ACHN (cell line): ENCODE results near the gene CTPS2.
"Not testable (repeated sequence)": the region's sequence is repeated elsewhere in the genome, so short reads cannot be mapped to it uniquely, and the experiment has no call there.

Experiments
- DNase-seq: peaks from one replicate; pipeline ENCODE4 v3.0.0-alpha.2; 2015
- in situ Hi-C: cut with HindIII; loops from 2 replicates; pipeline ENCODE4 v1.10.0; 2017; ENCODE audit warnings: low sequenced_read_pairs, low pct_ligation_motif_present, low pct_unique_long_range_greater_than_20kb

The CTPS2 gene

DNA sequence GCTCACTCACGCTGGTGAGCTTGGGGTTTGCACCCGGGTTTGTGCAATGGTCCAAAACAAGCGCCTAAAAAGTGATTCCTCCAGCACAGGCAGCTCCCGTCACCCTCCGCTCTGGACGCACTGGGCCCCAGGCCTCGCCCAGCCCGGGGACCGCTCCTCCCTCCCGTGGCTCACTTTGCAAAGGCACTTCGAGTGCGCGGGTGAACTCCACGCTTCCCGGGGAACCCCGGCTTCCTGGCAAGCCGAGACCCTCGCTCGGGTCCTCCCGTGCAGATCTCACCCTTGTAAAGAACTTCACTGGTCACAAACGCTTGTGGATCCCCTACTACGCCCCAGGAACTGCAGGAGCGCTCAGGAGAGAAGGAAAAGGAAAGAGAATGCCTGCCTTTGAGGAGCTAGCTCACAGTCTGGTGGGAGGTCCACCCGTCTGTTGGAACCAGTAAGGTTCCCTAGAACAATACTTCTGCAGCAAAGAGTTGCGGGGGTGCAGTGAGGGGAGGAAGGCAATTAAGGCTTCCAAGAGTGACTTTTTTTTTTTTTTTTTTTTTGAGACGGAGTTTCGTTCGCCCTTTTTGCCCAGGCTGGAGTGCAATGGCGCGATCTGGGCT is at the start of gene CTPS2:
Gene CTPS2 (minus strand): TSS at position 122 of the 608 bp plus-strand sequence. CDS start 9,767 bp downstream, outside the sequence.
- in situ Hi-C loops, result no loop called here
- peak; percentile 60 for DNase-seq

- in situ Hi-C loops, DNase-seq: not testable (repeated sequence)
These were observed 49.0 kb upstream of the CTPS2 start for GRCh38 chrX:16761500-16761899.

- no peak for DNase-seq
These were observed 44.3 kb upstream of the CTPS2 start for GRCh38 chrX:16756724-16757123.

GRCh38 chrX:16754019-16754418 is 41.5 kb upstream of the CTPS2 start:
- in situ Hi-C loops, result no loop called here

More at GRCh38 chrX:16756724-16757123, 44.3 kb upstream of the CTPS2 start:
- in situ Hi-C loops, result no loop called here

GRCh38 chrX:16750136-16750535 is 37.7 kb upstream of the CTPS2 start:
- DNase-seq, result no peak
- in situ Hi-C loops, result no loop called here

More at GRCh38 chrX:16754019-16754418, 41.5 kb upstream of the CTPS2 start:
- no peak for DNase-seq

- DNase-seq, result no peak
- in situ Hi-C loops, result no loop called here
These were observed 36.0 kb upstream of the CTPS2 start for GRCh38 chrX:16748425-16748824.

DNA sequence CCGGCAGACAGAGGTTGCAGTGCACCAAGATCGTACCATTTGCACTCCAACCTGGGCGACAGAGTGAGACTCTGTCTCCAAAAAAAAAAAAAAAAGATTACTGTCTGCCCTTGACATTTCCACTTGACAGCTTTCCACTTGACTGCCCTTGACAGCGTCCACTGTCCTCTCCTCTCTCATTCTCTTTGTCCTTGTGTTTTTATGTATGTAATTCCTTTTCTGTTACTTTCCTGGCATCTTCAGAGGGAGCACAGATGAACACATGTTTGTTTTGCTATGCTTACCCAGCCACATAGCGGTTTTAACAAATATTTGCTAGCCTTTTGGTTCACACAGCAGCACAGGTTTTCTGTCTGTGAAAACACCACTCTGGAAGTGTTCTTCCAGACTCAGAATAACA is 33.2 kb upstream of the CTPS2 start:
- in situ Hi-C loops, result no loop called here
- DNase-seq, result no peak

- no peak for DNase-seq
- in situ Hi-C loops, result no loop called here
These were observed 32.6 kb upstream of the CTPS2 start for GRCh38 chrX:16745102-16745501.

- peak; percentile 76 for DNase-seq
- in situ Hi-C loops, result no loop called here
These were observed 31.3 kb upstream of the CTPS2 start for GRCh38 chrX:16743604-16744325.

GRCh38 chrX:16739574-16739973 is 27.1 kb upstream of the CTPS2 start:
- DNase-seq, result no peak
- in situ Hi-C loops, result no loop called here

DNA sequence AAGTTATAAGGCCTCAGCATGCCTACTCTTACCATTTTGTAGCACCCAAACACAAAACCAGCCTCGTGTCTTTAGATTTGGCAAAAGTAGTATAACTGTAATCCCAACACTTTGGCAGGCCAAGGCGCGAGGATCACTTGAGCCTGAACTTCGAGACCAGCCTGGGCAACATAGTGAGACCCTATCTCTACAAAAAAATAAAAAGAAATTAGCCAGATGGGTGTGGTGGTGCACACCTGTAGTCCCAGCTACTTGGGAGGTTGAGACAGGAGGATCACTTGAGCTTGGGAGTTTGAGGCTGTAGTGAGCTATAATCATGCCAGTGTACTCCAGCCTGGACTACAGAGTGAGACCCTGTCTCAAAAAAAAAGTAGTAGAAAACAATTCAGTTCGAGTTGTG is 24.6 kb upstream of the CTPS2 start:
- in situ Hi-C loops, result no loop called here
- no peak for DNase-seq

DNA sequence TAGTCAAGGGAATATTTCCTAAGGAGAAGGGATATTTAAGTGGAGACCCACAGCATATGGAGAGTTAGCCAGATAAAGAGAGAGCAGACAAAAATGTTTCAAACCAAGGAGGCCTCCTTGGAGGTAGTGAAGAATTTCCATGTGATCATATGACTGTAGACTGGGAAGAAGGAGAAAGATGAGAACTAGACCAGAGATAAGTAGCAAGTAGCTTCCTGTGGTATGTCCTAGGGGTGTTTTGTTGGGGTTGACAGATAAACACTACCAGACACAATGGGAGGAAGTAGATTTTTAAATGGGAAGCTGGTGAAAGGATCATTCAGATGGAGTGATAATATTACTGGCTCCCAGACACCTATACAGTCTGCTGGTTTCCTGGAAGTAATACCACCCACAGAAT is 20.5 kb upstream of the CTPS2 start:
- no peak for DNase-seq
- in situ Hi-C loops, result no loop called here

DNA sequence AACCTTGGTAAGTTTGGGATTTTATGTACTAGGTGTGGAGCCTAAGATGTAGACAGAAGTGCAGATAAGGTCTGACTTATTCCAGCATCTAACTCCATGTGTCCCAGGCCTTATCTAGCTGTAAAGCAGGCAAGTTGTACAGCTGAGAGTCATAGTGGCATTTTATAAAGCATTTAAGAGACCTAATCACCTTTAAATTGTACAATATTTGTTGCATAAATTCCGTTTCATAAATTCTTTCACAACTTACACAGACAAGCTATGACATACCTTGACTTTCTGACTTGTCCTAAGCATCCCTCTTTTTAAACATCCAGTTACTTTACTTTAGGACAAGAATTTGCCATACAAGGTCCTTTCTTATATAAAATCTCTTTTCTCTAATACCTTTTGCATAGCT is 18.0 kb upstream of the CTPS2 start:
- in situ Hi-C loops, result no loop called here

DNA sequence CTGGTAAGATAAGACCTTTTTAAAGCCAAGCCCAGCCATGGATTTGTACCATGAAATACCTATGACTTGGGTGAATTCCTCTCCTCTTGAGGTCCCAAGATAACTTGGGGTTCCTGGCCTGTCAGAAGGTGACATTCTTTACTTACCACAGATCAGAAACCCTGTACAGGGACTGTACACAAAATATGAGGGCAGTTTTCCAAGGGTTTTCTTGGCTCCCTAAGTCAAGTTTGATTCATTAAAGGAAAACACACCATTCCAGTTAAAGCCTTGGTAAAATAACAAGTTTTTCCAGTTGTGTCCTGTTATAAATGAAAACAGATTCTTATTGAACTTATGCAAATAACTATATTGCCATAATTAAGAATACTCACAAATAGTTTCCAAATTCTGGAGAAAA is 15.2 kb upstream of the CTPS2 start:
- in situ Hi-C loops, result no loop called here
- no peak for DNase-seq

More for the DNA sequence above, 18.0 kb upstream of the CTPS2 start:
- no peak for DNase-seq

- DNase-seq, in situ Hi-C loops: not testable (repeated sequence)
These were observed 14.0 kb upstream of the CTPS2 start for GRCh38 chrX:16726347-16726988.

DNA sequence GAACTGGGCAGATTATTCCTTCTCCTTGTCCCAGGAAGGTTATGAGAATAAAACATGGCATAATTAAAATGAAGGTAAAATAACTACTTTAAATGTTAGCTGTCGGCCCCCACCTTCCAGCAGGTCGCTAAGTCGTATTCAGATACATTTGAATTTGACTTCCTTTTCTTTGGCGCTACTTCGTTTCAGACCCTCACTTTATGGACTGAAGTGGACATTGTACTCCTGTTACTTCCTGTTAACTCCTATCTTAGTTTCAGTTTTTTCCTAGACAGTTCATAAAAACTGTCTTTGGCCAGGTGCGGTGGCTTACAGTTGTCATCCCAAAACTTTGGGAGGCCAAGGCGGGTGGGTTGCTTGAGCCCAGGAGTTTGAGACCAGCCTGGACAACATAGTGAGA is 12.6 kb upstream of the CTPS2 start:
- in situ Hi-C loops, result no loop called here
- no peak for DNase-seq

GRCh38 chrX:16722481-16722880 is 10.0 kb upstream of the CTPS2 start:
- no peak for DNase-seq

DNA sequence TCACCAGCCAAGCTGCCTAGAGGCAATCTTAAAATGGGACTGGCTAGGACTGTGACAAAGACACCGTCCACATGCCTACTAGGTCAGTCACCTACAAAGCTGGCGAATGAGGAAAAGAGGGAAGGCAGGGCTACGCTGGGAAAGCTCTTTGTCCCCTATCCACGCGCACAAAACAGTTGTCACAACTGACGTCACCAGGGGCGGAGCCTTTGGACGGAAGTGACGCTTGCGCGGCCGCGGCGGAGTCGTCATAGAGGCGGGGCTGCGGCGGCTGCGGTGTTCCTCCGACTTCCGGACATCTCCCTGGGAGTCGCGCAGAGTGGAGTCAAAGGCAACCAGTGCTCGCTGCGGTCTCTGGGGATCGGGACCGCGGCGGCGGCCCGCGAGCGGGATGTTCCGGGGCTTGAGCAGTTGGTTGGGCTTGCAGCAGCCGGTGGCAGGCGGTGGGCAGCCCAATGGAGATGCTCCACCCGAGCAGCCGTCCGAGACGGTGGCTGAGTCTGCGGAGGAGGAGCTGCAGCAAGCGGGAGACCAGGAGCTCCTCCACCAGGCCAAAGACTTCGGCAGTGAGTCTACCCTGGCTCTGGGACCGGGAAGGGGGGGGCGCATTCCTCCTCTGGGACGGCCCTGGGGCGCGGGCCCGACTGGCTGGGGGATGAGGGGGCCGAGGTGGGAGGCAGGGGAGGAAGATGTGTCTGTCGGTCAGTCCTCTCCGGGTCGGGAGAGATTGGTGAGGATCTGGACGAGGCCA is 7.0 kb upstream of the CTPS2 start, which contains the start of gene SYAP1:
Gene SYAP1 (plus strand): TSS at position 279 of the 751 bp plus-strand sequence. CDS start 113 bp downstream, at position 392.
- in situ Hi-C loops, result no loop called here
- peak; percentile 91 for DNase-seq

More at GRCh38 chrX:16722481-16722880, 10.0 kb upstream of the CTPS2 start:
- in situ Hi-C loops, result no loop called here

- no peak for DNase-seq
- in situ Hi-C loops, result no loop called here
These were observed 6.4 kb upstream of the CTPS2 start for GRCh38 chrX:16718824-16719333.
